Omental fat pad (tissue), 4 donors: Measurements from ENCODE around the gene TXLNG. TPM values are rescaled to one million over a fixed set of nuclear protein-coding genes. Genes with fewer than 3 reads are reported as not detected.

Experiments used
- ATAC-seq: fragments of 150-250 bp; one replicate; pipeline ENCODE4 v1.9.1; 2016; ENCODE audit warnings: mild to moderate bottlenecking, moderate library complexity; ENCODE audit not compliant: low FRiP score
- DNase-seq: peaks from one replicate; pipeline ENCODE4 v3.0.0-alpha.2; 2019; ENCODE audit warnings: low spot score
- CTCF ChIP-seq, 3 donors: fragments of 450-650 bp; IDR thresholded peaks; one replicate each; pipeline ENCODE4 v1.5.1; 2016 to 2017; ENCODE audit warnings: antibody characterized with exemption in 3 of 3, mild to moderate bottlenecking in 3 of 3, moderate library complexity in 2 of 3
- total RNA-seq, 4 donors: library from RNA; depleted of rRNA; stranded (reverse); fragments of >200 nt; gene quantifications; one replicate each; pipeline ENCODE4 v1.1.0, GENCODE V29; 2016

TXLNG gene
- total RNA-seq, 4 donors from 2014 or later, result 13.9 to 45.1 (median 34.3) TPM

GRCh38 chrX:16836371-16836770 lies 50.1 kb downstream of the TXLNG start:
- DNase-seq, result no peak
- TF ChIP-seq CTCF (IDR thresholded peaks at IDR 0.05), result no peak
- peak; percentile 33 for ATAC-seq

GRCh38 chrX:16838202-16839066 lies 52.2 kb downstream of the TXLNG start:
- ATAC-seq (no peak), DNase-seq (no peak)
- no peak for TF ChIP-seq CTCF (IDR thresholded peaks at IDR 0.05)

- TF ChIP-seq CTCF (IDR thresholded peaks at IDR 0.05), result no peak
- no peak for DNase-seq
- ATAC-seq, result no peak
These were observed 53.1 kb downstream of the TXLNG start for GRCh38 chrX:16839219-16839851.

- ATAC-seq, result peak; percentile 71
- no peak for DNase-seq
- TF ChIP-seq CTCF (IDR thresholded peaks at IDR 0.05), result no peak
These were observed 53.7 kb downstream of the TXLNG start for GRCh38 chrX:16839852-16840460.

- DNase-seq, result no peak
- no peak for ATAC-seq
These were observed 56.4 kb downstream of the TXLNG start for GRCh38 chrX:16842684-16843083.

More at GRCh38 chrX:16842684-16843083, 56.4 kb downstream of the TXLNG start:
- TF ChIP-seq CTCF (IDR thresholded peaks at IDR 0.05), result no peak
